Esophagus (tissue), 2 donors: Measurements from ENCODE around the gene TMCC3. TPM values are rescaled to one million over a fixed set of nuclear protein-coding genes. Genes with fewer than 3 reads are reported as not detected.

Experiments used
- H3K27ac ChIP-seq, 2 donors: one replicate each; pipeline ENCODE4 v1.5.1; 2013; ENCODE audit warnings: low read depth in 2 of 2, mild to moderate bottlenecking in 2 of 2, inconsistent platforms in 1 of 2, low read length in 1 of 2, moderate library complexity in 1 of 2
- H3K27me3 ChIP-seq, 2 donors: one replicate each; pipeline ENCODE4 v1.6.1; 2013; ENCODE audit warnings: low read length in 2 of 2, control low read depth in 1 of 2, mild to moderate bottlenecking in 1 of 2; ENCODE audit not compliant: insufficient read depth in 2 of 2, control insufficient read depth in 1 of 2
- H3K36me3 ChIP-seq, 2 donors: one replicate each; pipeline ENCODE4 v1.6.1; 2013; ENCODE audit warnings: low read length in 1 of 2; ENCODE audit not compliant: control insufficient read depth in 2 of 2, insufficient read depth in 2 of 2
- H3K4me1 ChIP-seq, 2 donors: one replicate each; pipeline ENCODE4 v1.6.1; 2013; ENCODE audit warnings: low read length in 1 of 2; ENCODE audit not compliant: control insufficient read depth in 2 of 2, insufficient read depth in 2 of 2
- H3K4me3 ChIP-seq, 2 donors: one replicate each; pipeline ENCODE4 v1.5.1; 2013; ENCODE audit warnings: low read length in 2 of 2, mild to moderate bottlenecking in 2 of 2, low read depth in 1 of 2, moderate library complexity in 1 of 2
- H3K9me3 ChIP-seq, 2 donors: one replicate each; pipeline ENCODE4 v1.6.1; 2013; ENCODE audit warnings: mild to moderate bottlenecking in 2 of 2, low read depth in 1 of 2, low read length in 1 of 2, moderate library complexity in 1 of 2; ENCODE audit not compliant: control insufficient read depth in 2 of 2, insufficient read depth in 1 of 2
- WGBS, 2 donors: extraction: QIAGEN DNeasy Blood & Tissue Kit; methylation state at CpG; one replicate each; pipeline ENCODE4 v1.1.7; 2013; 5-methylcytosine and 5-hydroxymethylcytosine counted together
- polyA plus RNA-seq, 2 donors: library from polyadenylated mRNA; stranded (reverse); fragments of 200-250 nt; gene quantifications; one replicate each; pipeline ENCODE4 v1.2.3, GENCODE V29; 2013
- donor health status: healthy with polysubstance abuse.
- donor health status: Bipolar disorder and iron deficiency.

The TMCC3 gene
- polyA plus RNA-seq, 2 donors = 2.5 to 3.0 TPM

DNA sequence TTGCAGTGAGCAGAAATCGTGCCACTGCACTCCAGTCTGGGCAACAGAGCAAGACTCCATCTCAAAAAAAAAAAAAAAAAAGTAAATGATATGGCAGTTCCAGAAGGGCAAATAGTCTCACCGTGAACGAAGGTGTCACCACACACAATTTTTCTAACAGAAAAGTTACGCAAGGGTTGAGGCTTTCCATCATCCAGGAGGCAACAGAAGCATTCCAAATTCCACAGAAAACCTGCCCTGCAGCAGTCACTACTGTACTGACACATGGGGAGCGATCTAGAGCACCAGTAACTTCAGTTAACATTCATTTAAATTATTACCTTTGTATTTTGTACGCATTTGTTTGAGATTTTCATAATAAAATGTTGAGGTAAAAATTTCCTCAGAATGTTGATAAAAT is 24.8 kb downstream of the TMCC3 start:
- no peaks in the 10 kb centered on the region for H3K4me1 ChIP-seq
- H3K4me3 ChIP-seq = no peak overlapping the region
- H3K36me3 ChIP-seq = no peaks in the 10 kb centered on the region
- no peaks in the 10 kb centered on the region for H3K27me3 ChIP-seq
- WGBS, 2 donors = 88 to 92% methylated on average over 6 of the region's 6 CpGs
- no peak overlapping the region for H3K27ac ChIP-seq
- H3K9me3 ChIP-seq = no peaks in the 10 kb centered on the region

- Histone ChIP-seq H3K4me3 (no peak overlapping the region), H3K27ac (peak overlapping the region in 1 of 2 donors; percentile 7), H3K4me1 (no peaks in the 10 kb centered on the region), H3K9me3 (no peaks in the 10 kb centered on the region), H3K36me3 (no peaks in the 10 kb centered on the region), H3K27me3 (no peaks in the 10 kb centered on the region)
- WGBS, 2 donors = 70 to 71% methylated on average over 11 of the region's 11 CpGs
These were observed 27.0 kb downstream of the TMCC3 start for GRCh38 chr12:94623161-94623920.

GRCh38 chr12:94622475-94622874 is 27.9 kb downstream of the TMCC3 start:
- Histone ChIP-seq H3K9me3 (no peaks in the 10 kb centered on the region), H3K27ac (no peak overlapping the region), H3K27me3 (no peaks in the 10 kb centered on the region), H3K36me3 (no peaks in the 10 kb centered on the region), H3K4me3 (no peak overlapping the region), H3K4me1 (no peaks in the 10 kb centered on the region)
- WGBS, 2 donors = 34 to 35% methylated on average over 4 of the region's 4 CpGs

DNA sequence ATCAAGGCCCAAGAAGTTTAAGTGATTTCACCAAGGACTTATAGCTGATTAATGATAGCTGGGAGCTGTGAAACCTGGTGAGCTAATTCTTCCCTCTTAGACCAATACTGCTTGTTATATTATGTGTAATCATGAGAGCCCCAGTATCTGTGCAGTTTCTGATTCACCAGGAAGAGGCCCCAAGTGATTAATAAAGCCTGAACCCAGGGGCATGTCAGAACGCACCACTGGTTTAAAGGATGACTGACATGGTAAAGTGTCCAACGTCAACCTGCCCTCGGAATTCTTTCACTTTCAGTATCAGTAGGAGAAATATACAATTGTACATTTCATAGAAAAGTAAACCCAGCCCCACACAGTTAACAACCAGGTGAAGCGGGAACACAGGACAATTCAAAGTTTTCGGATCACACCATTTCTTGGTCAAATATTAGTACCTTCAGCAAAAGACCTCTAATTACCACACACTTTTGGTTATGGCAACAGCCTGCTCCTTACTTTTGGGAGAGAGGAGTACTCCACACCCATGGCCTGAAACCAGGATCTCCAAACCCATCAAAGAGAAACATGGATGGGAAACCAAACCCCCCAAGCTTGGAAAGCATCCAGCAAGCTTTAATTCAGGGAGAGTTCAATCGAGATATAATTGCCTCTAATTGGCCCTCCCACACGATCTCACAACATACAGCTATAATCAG is 28.5 kb downstream of the TMCC3 start:
- Histone ChIP-seq H3K9me3 (no peaks in the 10 kb centered on the region), H3K4me1 (no peaks in the 10 kb centered on the region), H3K27me3 (no peaks in the 10 kb centered on the region), H3K4me3 (peak overlapping the region in 1 of 2 donors; percentile 24), H3K36me3 (no peaks in the 10 kb centered on the region), H3K27ac (peak overlapping the region; percentile 53 to 80)
- WGBS, 2 donors = 31 to 34% methylated on average over 7 of the region's 7 CpGs

GRCh38 chr12:94620621-94621020 is 29.7 kb downstream of the TMCC3 start:
- peak overlapping the region in 1 of 2 donors; percentile 53 for H3K27ac ChIP-seq
- WGBS, 2 donors = 78 to 87% methylated on average over 3 of the region's 3 CpGs

DNA sequence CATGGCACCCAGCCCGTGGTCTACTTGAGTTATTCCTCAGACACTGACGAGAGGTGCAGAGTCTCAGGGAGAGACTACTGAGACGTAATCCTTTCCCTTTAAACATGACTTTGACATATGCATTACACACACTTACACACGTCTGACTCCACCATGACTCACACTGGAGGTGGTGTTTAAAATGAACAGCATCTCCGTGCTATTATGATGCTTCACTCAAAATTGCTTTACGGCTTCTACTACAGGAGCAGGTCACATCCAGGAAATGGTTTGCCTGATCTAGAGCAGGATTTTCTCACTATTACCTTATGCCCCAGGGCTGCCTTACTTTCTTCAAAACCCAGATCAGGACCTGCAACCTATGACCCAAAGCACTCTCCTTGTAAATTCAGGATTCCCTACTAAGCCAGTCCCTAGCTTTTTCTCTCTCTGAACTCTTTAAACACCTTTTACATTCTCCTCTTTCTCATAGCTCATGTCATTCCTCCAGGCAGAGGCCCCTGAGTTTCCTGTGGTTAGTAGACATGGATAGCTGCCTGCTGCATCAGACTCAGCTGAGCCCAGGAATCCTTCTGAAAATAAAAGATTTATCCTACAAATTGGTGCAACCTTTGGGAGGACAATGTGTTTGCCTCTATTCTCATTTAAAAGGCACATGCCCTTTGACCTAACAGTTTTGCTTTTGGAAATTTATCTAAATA is 31.2 kb downstream of the TMCC3 start:
- WGBS, 2 donors = 51 to 61% methylated on average over 6 of the region's 6 CpGs
- H3K27ac ChIP-seq = peak overlapping the region; percentile 66 to 83
- H3K36me3 ChIP-seq = no peaks in the 10 kb centered on the region
- peaks cover 2 to 11% of the 10 kb centered on the region in 2 donors for H3K4me1 ChIP-seq
- no peak overlapping the region for H3K4me3 ChIP-seq
- no peaks in the 10 kb centered on the region for H3K27me3 ChIP-seq
- H3K9me3 ChIP-seq = no peaks in the 10 kb centered on the region

More at GRCh38 chr12:94620621-94621020, 29.7 kb downstream of the TMCC3 start:
- Histone ChIP-seq H3K9me3 (no peaks in the 10 kb centered on the region), H3K27me3 (no peaks in the 10 kb centered on the region), H3K4me1 (peaks cover 2 to 6% of the 10 kb centered on the region in 2 donors), H3K36me3 (no peaks in the 10 kb centered on the region), H3K4me3 (no peak overlapping the region)

GRCh38 chr12:94617101-94617500 is 33.3 kb downstream of the TMCC3 start:
- WGBS, 2 donors = 76 to 78% methylated on average over 3 of the region's 3 CpGs
- Histone ChIP-seq H3K9me3 (no peaks in the 10 kb centered on the region), H3K27me3 (no peaks in the 10 kb centered on the region), H3K4me1 (peaks cover 2 to 11% of the 10 kb centered on the region in 2 donors), H3K36me3 (no peaks in the 10 kb centered on the region), H3K27ac (peak overlapping the region in 1 of 2 donors; percentile 6), H3K4me3 (no peak overlapping the region)

DNA sequence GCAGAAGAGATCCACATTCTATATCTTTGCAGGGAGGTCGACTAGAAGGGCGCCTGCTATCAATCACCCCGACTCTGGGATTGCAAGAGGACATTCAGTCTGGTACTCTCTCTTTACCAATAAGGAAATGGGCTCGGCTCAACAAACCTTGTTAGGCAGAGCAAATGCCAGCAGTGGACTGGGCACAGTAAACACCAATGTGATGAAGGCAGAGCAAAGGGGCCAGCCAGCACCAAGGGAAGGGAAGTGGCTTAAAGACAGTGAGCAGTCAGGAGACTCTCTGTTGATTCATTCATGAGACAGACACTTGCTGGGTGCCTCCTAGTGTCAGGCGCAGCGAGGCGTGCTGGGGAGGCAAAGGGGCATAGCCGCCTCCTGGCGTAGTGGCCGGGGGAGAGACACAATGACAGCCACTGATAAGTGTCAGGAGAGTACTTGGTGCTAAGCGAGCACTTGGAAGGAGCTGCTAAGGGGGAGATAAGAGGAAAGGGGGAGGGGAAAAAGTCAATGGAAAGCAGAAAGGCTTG is 34.1 kb downstream of the TMCC3 start:
- Histone ChIP-seq H3K4me1 (peaks cover 2 to 11% of the 10 kb centered on the region in 2 donors), H3K36me3 (no peaks in the 10 kb centered on the region), H3K27ac (peak overlapping the region; percentile 26 to 69)

More for the DNA sequence above, 34.1 kb downstream of the TMCC3 start:
- H3K4me3 ChIP-seq = no peak overlapping the region
- no peaks in the 10 kb centered on the region for H3K9me3 ChIP-seq
- 62 to 78% methylated on average over 11 of the region's 11 CpGs for WGBS, 2 donors
- H3K27me3 ChIP-seq = no peaks in the 10 kb centered on the region
